RWPE1 (cell line): ENCODE data around the gene NELL1.

Experiments used
- CTCF ChIA-PET: fragments of 350-600 bp; sonication (Branson Sonifier 250); formaldehyde crosslinking; extraction: SDS; loops from one replicate; lab custom pipeline; 2021; lab: Yijun Ruan, JAX
- POLR2A ChIA-PET: fragments of 400-600 bp; formaldehyde crosslinking; extraction: SDS; loops from one replicate; lab custom pipeline; 2020; ENCODE audit warnings: antibody characterized with exemption; ENCODE audit not compliant: low non-redundant PET; lab: Yijun Ruan, JAX
- DNase-seq: peaks from one replicate; pipeline ENCODE4 v3.0.0; 2012; ENCODE audit warnings: low spot score
- H3K27ac ChIP-seq: fragments of 450-650 bp; 2 replicates; pipeline ENCODE4 v1.5.1; 2017
- CTCF ChIP-seq: fragments of 450-650 bp; conservative IDR thresholded peaks from 2 replicates; pipeline ENCODE4 v1.5.1; 2017; ENCODE audit warnings: low read depth, mild to moderate bottlenecking

NELL1 gene

GRCh38 chr11:21174781-21175180 is 505.4 kb downstream of the NELL1 start:
- CTCF ChIA-PET, result no interaction called here
- POLR2A ChIA-PET, result no interaction called here
- no peak for TF ChIP-seq CTCF

GRCh38 chr11:21177379-21177778 is 508.0 kb downstream of the NELL1 start:
- no peak for DNase-seq
- no peak for TF ChIP-seq CTCF
- CTCF ChIA-PET, result no interaction called here

More at GRCh38 chr11:21174781-21175180, 505.4 kb downstream of the NELL1 start:
- H3K27ac ChIP-seq, result no peak overlapping the region
- DNase-seq, result peak; percentile 16

GRCh38 chr11:21179770-21180169 is 510.4 kb downstream of the NELL1 start:
- no peak for DNase-seq
- no peak overlapping the region for H3K27ac ChIP-seq
- TF ChIP-seq CTCF, result no peak
- ChIA-PET CTCF (no interaction called here), POLR2A (no interaction called here)

More at GRCh38 chr11:21177379-21177778, 508.0 kb downstream of the NELL1 start:
- H3K27ac ChIP-seq, result no peak overlapping the region
- POLR2A ChIA-PET, result no interaction called here

GRCh38 chr11:21180182-21180581 is 510.8 kb downstream of the NELL1 start:
- DNase-seq, result no peak
- POLR2A ChIA-PET, result no interaction called here
- no peak for TF ChIP-seq CTCF
- CTCF ChIA-PET, result no interaction called here
- H3K27ac ChIP-seq, result no peak overlapping the region

- H3K27ac ChIP-seq, result no peak overlapping the region
- CTCF ChIA-PET, result no interaction called here
- DNase-seq, result no peak
- POLR2A ChIA-PET, result no interaction called here
- TF ChIP-seq CTCF, result no peak
These were observed 516.6 kb downstream of the NELL1 start for GRCh38 chr11:21185959-21186358.

GRCh38 chr11:21190181-21190580 is 520.8 kb downstream of the NELL1 start:
- DNase-seq, result no peak
- ChIA-PET CTCF (no interaction called here), POLR2A (no interaction called here)
- H3K27ac ChIP-seq, result no peak overlapping the region
- no peak for TF ChIP-seq CTCF

- TF ChIP-seq CTCF, result no peak
- CTCF ChIA-PET, result no interaction called here
- no peak overlapping the region for H3K27ac ChIP-seq
- POLR2A ChIA-PET, result no interaction called here
- DNase-seq, result no peak
These were observed 526.6 kb downstream of the NELL1 start for GRCh38 chr11:21195995-21196394.
